ENCODE measurements around the gene ZNF205. TPM values are rescaled to one million over a fixed set of nuclear protein-coding genes. Genes with fewer than 3 reads are reported as not detected.

ZNF205 gene
- total and polyA plus RNA-seq, 2 of the 13 experiments (the other 11 are each of a cell fraction or from before 2014, with no cell fraction given), result 5.8 to 10.2 TPM

DNA sequence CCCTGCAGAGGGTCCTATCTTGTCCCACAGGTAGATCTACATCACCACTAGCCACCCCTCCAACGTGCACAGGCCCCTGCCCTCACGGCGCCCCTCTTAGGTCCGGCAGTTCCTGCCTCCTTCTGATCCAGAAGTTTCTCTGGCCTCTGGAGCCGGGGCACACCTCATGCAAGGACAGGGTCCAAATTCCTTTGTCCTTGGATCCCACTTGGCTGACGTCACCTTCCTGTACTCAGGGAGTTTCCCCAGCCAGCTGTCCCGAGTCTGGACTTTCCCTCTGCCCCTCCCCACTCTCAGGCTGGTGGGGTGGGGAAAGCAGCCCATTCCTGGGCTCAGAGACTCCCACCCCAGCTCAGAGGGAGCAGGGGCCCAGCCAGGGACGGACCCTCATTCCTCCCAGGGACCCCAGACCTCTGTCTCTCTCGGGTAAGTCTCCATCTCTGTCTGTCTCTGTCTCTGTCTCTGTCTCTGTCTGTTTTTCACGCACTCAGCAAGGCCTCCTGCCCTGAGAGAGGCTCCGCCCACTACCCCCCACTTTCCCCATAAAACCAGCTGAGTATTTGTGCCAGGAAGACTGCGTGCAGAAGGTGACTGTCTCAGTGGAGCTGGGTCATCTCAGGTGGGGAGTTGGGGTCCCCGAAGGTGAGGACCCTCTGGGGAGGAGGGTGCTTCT is 47.2 kb upstream of the ZNF205 start, which contains the start of gene IL32 (continued):
- no peak for TF ChIP-seq ZNF780A (CRISPR knock-in tag; IDR thresholded peaks at IDR 0.05)
- TF ChIP-seq ZNF607 (CRISPR knock-in tag; IDR thresholded peaks at IDR 0.05; ENCODE audit: borderline replicate concordance), result peak; percentile 96; the same call in 1 of the 2 replicates
- TF ChIP-seq, protein P1, sequence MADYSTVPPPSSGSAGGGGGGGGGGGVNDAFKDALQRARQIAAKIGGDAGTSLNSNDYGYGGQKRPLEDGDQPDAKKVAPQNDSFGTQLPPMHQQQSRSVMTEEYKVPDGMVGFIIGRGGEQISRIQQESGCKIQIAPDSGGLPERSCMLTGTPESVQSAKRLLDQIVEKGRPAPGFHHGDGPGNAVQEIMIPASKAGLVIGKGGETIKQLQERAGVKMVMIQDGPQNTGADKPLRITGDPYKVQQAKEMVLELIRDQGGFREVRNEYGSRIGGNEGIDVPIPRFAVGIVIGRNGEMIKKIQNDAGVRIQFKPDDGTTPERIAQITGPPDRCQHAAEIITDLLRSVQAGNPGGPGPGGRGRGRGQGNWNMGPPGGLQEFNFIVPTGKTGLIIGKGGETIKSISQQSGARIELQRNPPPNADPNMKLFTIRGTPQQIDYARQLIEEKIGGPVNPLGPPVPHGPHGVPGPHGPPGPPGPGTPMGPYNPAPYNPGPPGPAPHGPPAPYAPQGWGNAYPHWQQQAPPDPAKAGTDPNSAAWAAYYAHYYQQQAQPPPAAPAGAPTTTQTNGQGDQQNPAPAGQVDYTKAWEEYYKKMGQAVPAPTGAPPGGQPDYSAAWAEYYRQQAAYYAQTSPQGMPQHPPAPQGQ (CRISPR knock-in tag; IDR thresholded peaks at IDR 0.05; ENCODE audit: borderline replicate concordance), result no peak
- TF ChIP-seq ZNF550 (CRISPR knock-in tag; IDR thresholded peaks at IDR 0.05; ENCODE audit: borderline replicate concordance), result no peak
- TF ChIP-seq, protein P2, sequence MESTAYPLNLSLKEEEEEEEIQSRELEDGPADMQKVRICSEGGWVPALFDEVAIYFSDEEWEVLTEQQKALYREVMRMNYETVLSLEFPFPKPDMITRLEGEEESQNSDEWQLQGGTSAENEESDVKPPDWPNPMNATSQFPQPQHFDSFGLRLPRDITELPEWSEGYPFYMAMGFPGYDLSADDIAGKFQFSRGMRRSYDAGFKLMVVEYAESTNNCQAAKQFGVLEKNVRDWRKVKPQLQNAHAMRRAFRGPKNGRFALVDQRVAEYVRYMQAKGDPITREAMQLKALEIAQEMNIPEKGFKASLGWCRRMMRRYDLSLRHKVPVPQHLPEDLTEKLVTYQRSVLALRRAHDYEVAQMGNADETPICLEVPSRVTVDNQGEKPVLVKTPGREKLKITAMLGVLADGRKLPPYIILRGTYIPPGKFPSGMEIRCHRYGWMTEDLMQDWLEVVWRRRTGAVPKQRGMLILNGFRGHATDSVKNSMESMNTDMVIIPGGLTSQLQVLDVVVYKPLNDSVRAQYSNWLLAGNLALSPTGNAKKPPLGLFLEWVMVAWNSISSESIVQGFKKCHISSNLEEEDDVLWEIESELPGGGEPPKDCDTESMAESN (CRISPR knock-in tag; conservative IDR thresholded peaks at IDR 0.05), result 0 out of 2 replicates have a peak, but pooled peaks have one; percentile 34
- TF ChIP-seq TOPORS (CRISPR knock-in tag; IDR thresholded peaks at IDR 0.05), result no peak; the same call in 1 of the 2 replicates
- TF ChIP-seq KLF16 (CRISPR knock-in tag; IDR thresholded peaks at IDR 0.05), result peak in 1 of 2 experiments; percentile 77; a peak in 1 of 4 replicates
- TF ChIP-seq, protein P3, sequence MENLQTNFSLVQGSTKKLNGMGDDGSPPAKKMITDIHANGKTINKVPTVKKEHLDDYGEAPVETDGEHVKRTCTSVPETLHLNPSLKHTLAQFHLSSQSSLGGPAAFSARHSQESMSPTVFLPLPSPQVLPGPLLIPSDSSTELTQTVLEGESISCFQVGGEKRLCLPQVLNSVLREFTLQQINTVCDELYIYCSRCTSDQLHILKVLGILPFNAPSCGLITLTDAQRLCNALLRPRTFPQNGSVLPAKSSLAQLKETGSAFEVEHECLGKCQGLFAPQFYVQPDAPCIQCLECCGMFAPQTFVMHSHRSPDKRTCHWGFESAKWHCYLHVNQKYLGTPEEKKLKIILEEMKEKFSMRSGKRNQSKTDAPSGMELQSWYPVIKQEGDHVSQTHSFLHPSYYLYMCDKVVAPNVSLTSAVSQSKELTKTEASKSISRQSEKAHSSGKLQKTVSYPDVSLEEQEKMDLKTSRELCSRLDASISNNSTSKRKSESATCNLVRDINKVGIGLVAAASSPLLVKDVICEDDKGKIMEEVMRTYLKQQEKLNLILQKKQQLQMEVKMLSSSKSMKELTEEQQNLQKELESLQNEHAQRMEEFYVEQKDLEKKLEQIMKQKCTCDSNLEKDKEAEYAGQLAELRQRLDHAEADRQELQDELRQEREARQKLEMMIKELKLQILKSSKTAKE (CRISPR knock-in tag; IDR thresholded peaks at IDR 0.05; ENCODE audit: borderline replicate concordance), result peak; percentile 70
- 0 out of 2 replicates have a peak, but pooled peaks have one; percentile 32 for TF ChIP-seq ZNF224 (CRISPR knock-in tag; IDR thresholded peaks at IDR 0.05)
- peak; percentile 89 for TF ChIP-seq RXRB (CRISPR knock-in tag; IDR thresholded peaks at IDR 0.05; ENCODE audit: borderline replicate concordance)
- peak; percentile 59 for TF ChIP-seq KAT8 (CRISPR knock-in tag; IDR thresholded peaks at IDR 0.05)
- TF ChIP-seq, protein P4, sequence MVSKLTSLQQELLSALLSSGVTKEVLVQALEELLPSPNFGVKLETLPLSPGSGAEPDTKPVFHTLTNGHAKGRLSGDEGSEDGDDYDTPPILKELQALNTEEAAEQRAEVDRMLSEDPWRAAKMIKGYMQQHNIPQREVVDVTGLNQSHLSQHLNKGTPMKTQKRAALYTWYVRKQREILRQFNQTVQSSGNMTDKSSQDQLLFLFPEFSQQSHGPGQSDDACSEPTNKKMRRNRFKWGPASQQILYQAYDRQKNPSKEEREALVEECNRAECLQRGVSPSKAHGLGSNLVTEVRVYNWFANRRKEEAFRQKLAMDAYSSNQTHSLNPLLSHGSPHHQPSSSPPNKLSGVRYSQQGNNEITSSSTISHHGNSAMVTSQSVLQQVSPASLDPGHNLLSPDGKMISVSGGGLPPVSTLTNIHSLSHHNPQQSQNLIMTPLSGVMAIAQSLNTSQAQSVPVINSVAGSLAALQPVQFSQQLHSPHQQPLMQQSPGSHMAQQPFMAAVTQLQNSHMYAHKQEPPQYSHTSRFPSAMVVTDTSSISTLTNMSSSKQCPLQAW (CRISPR knock-in tag; IDR thresholded peaks at IDR 0.05), result peak; percentile 74; the same call in 1 of the 2 replicates
- TF ChIP-seq SIN3A (IDR thresholded peaks at IDR 0.05; ENCODE audit: borderline replicate concordance, low read depth, low read length), result peak; percentile 83
- 0 out of 2 replicates have a peak, but pooled peaks have one; percentile 6 for TF ChIP-seq ZNF563 (CRISPR knock-in tag; IDR thresholded peaks at IDR 0.05)
- TF ChIP-seq PRMT3 (CRISPR knock-in tag; IDR thresholded peaks at IDR 0.05; ENCODE audit: borderline replicate concordance, low read depth), result no peak; the same call in 1 of the 2 replicates
- TF ChIP-seq SP4 (CRISPR knock-in tag; IDR thresholded peaks at IDR 0.05), result peak; percentile 42
- no peak for TF ChIP-seq TCF7L2 (IDR thresholded peaks at IDR 0.05; ENCODE audit: low read depth, low read length)
- peak; percentile 73 for TF ChIP-seq ATF1 (CRISPR knock-in tag; IDR thresholded peaks at IDR 0.05)
- TF ChIP-seq TAF1 (CRISPR knock-in tag; IDR thresholded peaks at IDR 0.05), result peak; percentile 59; the same call in 1 of the 2 replicates
- TF ChIP-seq, protein P5, sequence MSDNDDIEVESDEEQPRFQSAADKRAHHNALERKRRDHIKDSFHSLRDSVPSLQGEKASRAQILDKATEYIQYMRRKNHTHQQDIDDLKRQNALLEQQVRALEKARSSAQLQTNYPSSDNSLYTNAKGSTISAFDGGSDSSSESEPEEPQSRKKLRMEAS (IDR thresholded peaks at IDR 0.05), result peak; percentile 82

All from HepG2 (cell line).